Neural cell (in vitro differentiated cells): Measurements from ENCODE around the gene PRDM15. TPM values are rescaled to one million over a fixed set of nuclear protein-coding genes. Genes with fewer than 3 reads are reported as not detected.
A peak's percentile ranks its signal among the peaks of the same experiment; 100 is the strongest.

ENCODE experiments used
- H2AFZ ChIP-seq: fragments of 200-600, 300-800 bp; sonication (generic), shearing (Covaris generic); 2 replicates; pipeline ENCODE4 v1.6.0; 2014; ENCODE audit warnings: low read depth, mild to moderate bottlenecking, antibody characterized with exemption, low read length, moderate library complexity
- H3F3A ChIP-seq: fragments of 200-600 bp; shearing (Covaris generic); 2 replicates; pipeline ENCODE4 v1.6.1; 2016; ENCODE audit warnings: mild to moderate bottlenecking, moderate library complexity, mixed read lengths, antibody characterized with exemption, low read length; ENCODE audit not compliant: insufficient read depth, poor library complexity, severe bottlenecking
- H3K27ac ChIP-seq: fragments of 200-600, 300-800 bp; sonication (generic), shearing (Covaris generic); 2 replicates; pipeline ENCODE4 v1.5.1; 2014; ENCODE audit warnings: mild to moderate bottlenecking, low read length, moderate library complexity
- H3K27me3 ChIP-seq: fragments of 300-800, 200-600 bp; sonication (generic), shearing (Covaris generic); 2 replicates; pipeline ENCODE4 v1.6.0; 2014; ENCODE audit warnings: mild to moderate bottlenecking, low read depth, low read length, moderate library complexity; ENCODE audit not compliant: insufficient read depth
- H3K36me3 ChIP-seq: fragments of 300-800, 200-600 bp; sonication (generic), shearing (Covaris generic); 2 replicates; pipeline ENCODE4 v1.5.1; 2014; ENCODE audit warnings: mild to moderate bottlenecking, antibody characterized with exemption, low read length, moderate library complexity; ENCODE audit not compliant: insufficient read depth
- H3K4me2 ChIP-seq: fragments of 300-800, 200-600 bp; sonication (generic), shearing (Covaris generic); 2 replicates; pipeline ENCODE4 v1.6.0; 2014; ENCODE audit warnings: mild to moderate bottlenecking, low read length
- H3K4me3 ChIP-seq: fragments of 300-800, 200-600 bp; sonication (generic), shearing (Covaris generic); 2 replicates; pipeline ENCODE4 v1.5.1; 2014; ENCODE audit warnings: mild to moderate bottlenecking, low read length, moderate library complexity
- H3K79me2 ChIP-seq: fragments of 200-600 bp; shearing (Covaris generic); replicated peaks from 2 replicates; pipeline ENCODE4 v1.6.0; 2014; ENCODE audit warnings: mild to moderate bottlenecking, low read length, moderate library complexity; ENCODE audit not compliant: insufficient read depth
- H3K9ac ChIP-seq: fragments of 300-800, 200-600 bp; sonication (generic), shearing (Covaris generic); 2 replicates; pipeline ENCODE4 v1.6.1; 2016; ENCODE audit warnings: mild to moderate bottlenecking, low read length, mixed read lengths
- H3K9me2 ChIP-seq: fragments of 200-600 bp; shearing (Covaris generic); 2 replicates; pipeline ENCODE4 v1.6.1; 2016; ENCODE audit warnings: mild to moderate bottlenecking, low read length, mixed read lengths; ENCODE audit not compliant: insufficient read depth
- H3K9me3 ChIP-seq: fragments of 200-600, 300-800 bp; sonication (generic), shearing (Covaris generic); 2 replicates; pipeline ENCODE4 v1.6.1; 2016; ENCODE audit warnings: mild to moderate bottlenecking, mixed run types, low read length, moderate library complexity, mixed read lengths
- H4K20me1 ChIP-seq: fragments of 200-600 bp; shearing (Covaris generic); 2 replicates; pipeline ENCODE4 v1.6.1; 2016; ENCODE audit warnings: mild to moderate bottlenecking, mixed run types; ENCODE audit not compliant: insufficient read depth
- CTCF ChIP-seq: fragments of 450-650 bp; IDR thresholded peaks from 2 replicates; pipeline ENCODE4 v1.5.1; 2014; ENCODE audit warnings: antibody characterized with exemption, mild to moderate bottlenecking, moderate library complexity; ENCODE audit not compliant: poor library complexity, severe bottlenecking
- EP300 ChIP-seq: fragments of 450-650 bp; conservative IDR thresholded peaks from 2 replicates; pipeline ENCODE4 v1.6.1; 2014; ENCODE audit warnings: antibody characterized with exemption, mild to moderate bottlenecking, moderate library complexity; ENCODE audit not compliant: poor library complexity, severe bottlenecking
- EZH2 ChIP-seq: fragments of 200-600, 300-800 bp; shearing (Covaris generic), sonication (generic); IDR thresholded peaks from 2 replicates; pipeline ENCODE4 v1.6.1; 2014; ENCODE audit warnings: antibody characterized with exemption, low read length, borderline replicate concordance, mild to moderate bottlenecking; ENCODE audit not compliant: insufficient read depth, poor library complexity, severe bottlenecking
- MXI1 ChIP-seq: fragments of 450-650 bp; conservative IDR thresholded peaks from 2 replicates; pipeline ENCODE4 v1.6.1; 2014; ENCODE audit warnings: antibody characterized with exemption, mild to moderate bottlenecking; ENCODE audit not compliant: poor library complexity, severe bottlenecking
- POLR2AphosphoS5 ChIP-seq: IDR thresholded peaks from 2 replicates; pipeline ENCODE4 v1.6.1; 2012
- RAD21 ChIP-seq: fragments of 450-650 bp; conservative IDR thresholded peaks from 2 replicates; pipeline ENCODE4 v1.6.1; 2014; ENCODE audit warnings: antibody characterized with exemption, mild to moderate bottlenecking, moderate library complexity
- REST ChIP-seq: IDR thresholded peaks from 2 replicates; pipeline ENCODE4 v1.6.1; 2012; ENCODE audit warnings: borderline replicate concordance
- SMC3 ChIP-seq: fragments of 450-650 bp; conservative IDR thresholded peaks from 2 replicates; pipeline ENCODE4 v1.6.1; 2014; ENCODE audit warnings: antibody characterized with exemption, mild to moderate bottlenecking, moderate library complexity; ENCODE audit not compliant: poor library complexity
- TAF1 ChIP-seq: IDR thresholded peaks from 2 replicates; pipeline ENCODE4 v1.6.1; 2012; ENCODE audit warnings: low read depth
- polyA plus RNA-seq: library from polyadenylated mRNA; depleted of rRNA; stranded (reverse); fragments of >200 nt; gene quantifications from 2 replicates; pipeline ENCODE4 v1.2.3, GENCODE V29; 2014

The PRDM15 gene
- polyA plus RNA-seq, 1 donor from 2014 or later: 4.1 TPM

- H3K36me3 ChIP-seq: no peaks in the 10 kb centered on the region
- no peaks in the 10 kb centered on the region for H3K9me3 ChIP-seq
- H2AFZ ChIP-seq: no peak overlapping the region
- no peaks in the 10 kb centered on the region for H4K20me1 ChIP-seq
- H3K9ac ChIP-seq: no peak overlapping the region
- peaks cover 87% of the 10 kb centered on the region for H3K27me3 ChIP-seq
- H3F3A ChIP-seq: no peaks in the 10 kb centered on the region
- H3K4me3 ChIP-seq: no peak overlapping the region
- no peaks in the 10 kb centered on the region for H3K9me2 ChIP-seq
- H3K4me2 ChIP-seq: no peak overlapping the region
- H3K79me2 ChIP-seq: no peaks in the 10 kb centered on the region
- H3K27ac ChIP-seq: no peak overlapping the region
- TF ChIP-seq CTCF: no peak
- TF ChIP-seq SMC3: no peak
- TF ChIP-seq EP300: no peak
- no peak for TF ChIP-seq RAD21
- no peak for TF ChIP-seq TAF1
- no peak for TF ChIP-seq EZH2
- TF ChIP-seq REST: no peak
- TF ChIP-seq MXI1: no peak
- no peak for TF ChIP-seq POLR2AphosphoS5
Measured at GRCh38 chr21:41767606-41768436, 111.3 kb downstream of the PRDM15 start.

- TF ChIP-seq RAD21: no peak
- no peak for TF ChIP-seq MXI1
- no peak for TF ChIP-seq REST
- no peak for TF ChIP-seq TAF1
- no peak for TF ChIP-seq SMC3
- TF ChIP-seq EZH2: peak; percentile 8
- no peak for TF ChIP-seq CTCF
- TF ChIP-seq EP300: no peak
- Histone ChIP-seq H2AFZ (no peak within 1 kb of the TSS), H3K36me3 (no peaks in the 10 kb centered on the region), H4K20me1 (no peaks in the 10 kb centered on the region), H3K9me2 (no peaks in the 10 kb centered on the region), H3K4me2 (no peak within 1 kb of the TSS), H3K79me2 (no peaks in the 10 kb centered on the region), H3K9ac (peak within 1 kb of the TSS; percentile 38), H3K4me3 (peak within 1 kb of the TSS; percentile 68), H3K27ac (no peak within 1 kb of the TSS), H3K9me3 (no peaks in the 10 kb centered on the region), H3K27me3 (peaks cover 95% of the 10 kb centered on the region), H3F3A (no peaks in the 10 kb centered on the region)
Measured at GRCh38 chr21:41766883-41767605, 112.1 kb downstream of the PRDM15 start, which contains the start of gene RIPK4. TSS of gene RIPK4 (minus strand) at chr21:41767052. CDS start at chr21:41767041, 11 bp downstream.
